A549 treated with AZD9567 at 1 μM for 4 hours (cell line): ENCODE data around the gene ADGRB3. TPM values are rescaled to one million over a fixed set of nuclear protein-coding genes. Genes with fewer than 3 reads are reported as not detected.

ENCODE experiments used
- total RNA-seq: library from RNA; stranded (reverse); fragments of 200-300 nt; extraction: Qiagen RNA extraction; gene quantifications from 5 replicates; pipeline ENCODE4 v1.2.3, GENCODE V29; 2022; ENCODE audit not compliant: insufficient read depth

Gene ADGRB3
- not detected in 5 replicates for total RNA-seq

GRCh38 chr6:68634726-68635411 lies at the start of gene ADGRB3:
TSS of gene ADGRB3 (plus strand) at chr6:68635282. CDS start at chr6:68638676, 3,394 bp downstream.

